ENCODE data around the gene ACP7.

The ACP7 gene

GRCh38 chr19:39127812-39128515 is 43.8 kb downstream of the ACP7 start:
- Histone ChIP-seq H3K4me3 (ENCODE audit: low read depth in 1 of 2, low read length in 1 of 2) (no peak overlapping the region), H3K27me3 (no peaks in the 10 kb centered on the region), H3K27ac (no peak overlapping the region), H3K36me3 (no peaks in the 10 kb centered on the region), H3K4me1 (ENCODE audit: control insufficient read depth in 1 of 2, insufficient read depth in 1 of 2, low read depth in 1 of 2, low read length in 1 of 2) (peaks cover 7 to 15% of the 10 kb centered on the region in 2 experiments), H3K9me3 (no peaks in the 10 kb centered on the region)
- no peak for TF ChIP-seq CTCF (IDR thresholded peaks at IDR 0.05)

GRCh38 chr19:39128516-39129079 is 44.4 kb downstream of the ACP7 start:
- Histone ChIP-seq H3K4me1 (ENCODE audit: control insufficient read depth in 1 of 2, insufficient read depth in 1 of 2, low read depth in 1 of 2, low read length in 1 of 2) (peaks cover 7 to 15% of the 10 kb centered on the region in 2 experiments), H3K27me3 (no peaks in the 10 kb centered on the region), H3K36me3 (no peaks in the 10 kb centered on the region), H3K27ac (no peak overlapping the region), H3K9me3 (no peaks in the 10 kb centered on the region), H3K4me3 (ENCODE audit: low read depth in 1 of 2, low read length in 1 of 2) (no peak overlapping the region)
- no peak for TF ChIP-seq CTCF (IDR thresholded peaks at IDR 0.05)

- Histone ChIP-seq H3K9me3 (no peaks in the 10 kb centered on the region), H3K4me3 (ENCODE audit: low read depth in 1 of 2, low read length in 1 of 2) (no peak overlapping the region), H3K36me3 (no peaks in the 10 kb centered on the region), H3K4me1 (ENCODE audit: control insufficient read depth in 1 of 2, insufficient read depth in 1 of 2, low read depth in 1 of 2, low read length in 1 of 2) (peaks cover 7 to 15% of the 10 kb centered on the region in 2 experiments), H3K27ac (no peak overlapping the region), H3K27me3 (no peaks in the 10 kb centered on the region)
- TF ChIP-seq CTCF (IDR thresholded peaks at IDR 0.05), result no peak
Measured at GRCh38 chr19:39129116-39129515, 44.9 kb downstream of the ACP7 start.

- Histone ChIP-seq H3K4me1 (ENCODE audit: control insufficient read depth in 1 of 2, insufficient read depth in 1 of 2, low read depth in 1 of 2, low read length in 1 of 2) (peaks cover 3 to 6% of the 10 kb centered on the region in 2 experiments), H3K27me3 (no peaks in the 10 kb centered on the region), H3K27ac (no peak overlapping the region), H3K9me3 (no peaks in the 10 kb centered on the region), H3K4me3 (ENCODE audit: low read depth in 1 of 2, low read length in 1 of 2) (no peak overlapping the region), H3K36me3 (no peaks in the 10 kb centered on the region)
- no peak for TF ChIP-seq CTCF (IDR thresholded peaks at IDR 0.05)
Measured at GRCh38 chr19:39130337-39131254, 46.4 kb downstream of the ACP7 start.

- TF ChIP-seq CTCF (IDR thresholded peaks at IDR 0.05), result no peak
- Histone ChIP-seq H3K4me3 (ENCODE audit: low read depth in 1 of 2, low read length in 1 of 2) (no peak overlapping the region), H3K9me3 (no peaks in the 10 kb centered on the region), H3K27ac (no peak overlapping the region), H3K4me1 (ENCODE audit: control insufficient read depth in 1 of 2, insufficient read depth in 1 of 2, low read depth in 1 of 2, low read length in 1 of 2) (no peaks in the 10 kb centered on the region), H3K36me3 (no peaks in the 10 kb centered on the region), H3K27me3 (no peaks in the 10 kb centered on the region)
Measured at GRCh38 chr19:39131255-39131755, 47.1 kb downstream of the ACP7 start.
